GM19455 (cell line): ENCODE measurements around the gene SLC7A6OS.

Experiments
- ATAC-seq: cut with Tn5 transposase; IDR thresholded peaks from one replicate; pipeline ENCODE4 v1.9.1; 2021; ENCODE audit not compliant: unreplicated experiment

Gene SLC7A6OS

DNA sequence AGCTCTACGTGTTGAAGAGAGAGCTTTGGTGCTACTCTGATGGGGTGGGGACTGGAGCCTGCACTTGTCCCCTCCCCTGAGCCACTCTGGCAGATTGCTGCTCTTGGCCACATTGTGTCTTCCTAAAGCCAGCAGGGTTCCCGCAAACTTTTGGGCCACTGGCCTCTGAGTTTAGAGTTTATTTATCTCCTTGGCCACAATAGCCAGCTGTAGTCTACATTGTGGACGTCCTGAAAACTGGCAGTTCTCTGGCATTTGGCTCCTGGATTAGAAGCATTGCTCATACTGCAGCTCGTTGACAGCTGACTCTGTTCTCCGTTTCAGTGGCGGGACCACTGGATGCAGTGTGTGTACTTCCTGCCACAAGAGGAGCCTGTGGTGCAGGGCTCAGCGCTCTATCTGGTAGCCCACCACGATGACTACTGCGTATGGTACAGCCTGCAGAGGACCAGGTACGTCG is 34.6 kb upstream of the SLC7A6OS start:
- ATAC-seq, result no peak

DNA sequence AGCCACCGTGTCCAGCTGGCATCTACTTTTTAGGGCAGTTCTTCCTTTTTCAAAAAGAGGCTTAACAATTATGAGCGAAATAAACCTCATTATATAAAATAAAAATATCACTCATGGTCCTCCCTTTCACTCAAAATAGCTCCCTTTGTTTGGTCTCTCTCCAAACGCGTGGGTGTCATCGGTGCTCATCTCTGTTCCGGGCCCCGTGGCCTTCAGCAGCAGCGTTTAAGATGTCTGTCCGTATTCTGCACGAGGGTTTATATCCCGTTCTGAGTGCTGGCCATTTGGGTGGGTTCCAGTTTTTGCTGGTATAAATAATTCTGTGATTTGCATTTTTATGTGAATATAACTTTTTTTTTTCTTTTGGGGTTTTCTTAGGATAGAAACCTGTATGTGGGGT is 33.5 kb upstream of the SLC7A6OS start:
- no peak for ATAC-seq

DNA sequence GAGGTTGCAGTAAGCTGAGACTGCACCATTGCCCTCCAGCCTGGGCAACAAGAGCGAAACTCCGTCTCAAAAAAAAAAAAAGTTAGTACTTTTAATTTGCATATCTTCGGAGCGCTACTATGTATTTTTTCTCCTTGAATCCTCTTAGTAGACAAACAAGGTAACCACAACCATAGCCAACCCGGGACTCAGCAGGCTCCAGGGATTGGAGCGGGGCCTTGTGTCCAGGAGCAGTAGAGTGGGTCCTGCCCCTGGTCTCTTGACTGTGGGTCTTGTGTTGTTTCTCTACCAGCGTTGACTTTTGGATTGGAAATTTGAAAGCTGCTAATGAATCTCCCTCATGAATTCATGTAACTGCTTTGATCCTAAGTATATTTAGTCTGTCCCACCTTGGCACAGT is 32.4 kb upstream of the SLC7A6OS start:
- no peak for ATAC-seq

DNA sequence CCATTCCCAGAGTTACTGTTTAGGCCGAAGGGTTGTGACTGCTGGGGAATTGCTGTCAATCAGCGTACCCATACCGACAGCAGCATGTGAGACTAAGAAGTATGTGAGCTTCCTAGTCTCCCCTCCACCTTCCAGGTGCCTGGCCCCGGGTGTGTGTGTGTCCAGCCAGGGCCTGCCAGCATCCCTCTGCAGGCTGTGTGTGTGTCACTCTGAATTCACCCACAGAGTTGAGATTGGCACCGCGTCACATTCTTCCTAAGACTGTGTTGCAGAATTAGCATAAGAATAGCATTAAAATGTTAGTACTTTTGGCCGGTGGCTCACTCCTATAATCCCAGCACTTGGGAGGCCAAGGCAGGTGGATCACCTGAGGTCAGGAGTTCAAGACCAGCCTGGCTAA is 31.9 kb upstream of the SLC7A6OS start:
- no peak for ATAC-seq

DNA sequence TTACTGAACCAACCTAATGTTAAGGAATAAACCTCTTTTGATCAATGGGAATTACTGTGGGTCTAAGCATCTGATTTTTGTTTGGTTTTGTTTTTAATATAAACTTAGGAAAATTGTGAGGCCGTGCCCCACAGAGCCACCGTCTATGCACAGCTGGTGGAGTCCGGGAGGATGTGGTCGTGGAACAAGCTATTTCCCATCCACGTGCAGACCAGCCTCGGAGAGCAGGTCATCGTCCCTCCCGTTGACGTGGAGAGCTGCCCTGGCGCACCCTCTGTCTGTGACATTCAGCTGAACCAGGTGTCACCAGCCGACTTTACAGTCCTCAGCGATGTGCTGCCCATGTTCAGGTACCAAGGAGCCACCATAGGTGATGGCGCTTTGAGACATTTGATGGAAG is 28.5 kb upstream of the SLC7A6OS start:
- ATAC-seq, result no peak

DNA sequence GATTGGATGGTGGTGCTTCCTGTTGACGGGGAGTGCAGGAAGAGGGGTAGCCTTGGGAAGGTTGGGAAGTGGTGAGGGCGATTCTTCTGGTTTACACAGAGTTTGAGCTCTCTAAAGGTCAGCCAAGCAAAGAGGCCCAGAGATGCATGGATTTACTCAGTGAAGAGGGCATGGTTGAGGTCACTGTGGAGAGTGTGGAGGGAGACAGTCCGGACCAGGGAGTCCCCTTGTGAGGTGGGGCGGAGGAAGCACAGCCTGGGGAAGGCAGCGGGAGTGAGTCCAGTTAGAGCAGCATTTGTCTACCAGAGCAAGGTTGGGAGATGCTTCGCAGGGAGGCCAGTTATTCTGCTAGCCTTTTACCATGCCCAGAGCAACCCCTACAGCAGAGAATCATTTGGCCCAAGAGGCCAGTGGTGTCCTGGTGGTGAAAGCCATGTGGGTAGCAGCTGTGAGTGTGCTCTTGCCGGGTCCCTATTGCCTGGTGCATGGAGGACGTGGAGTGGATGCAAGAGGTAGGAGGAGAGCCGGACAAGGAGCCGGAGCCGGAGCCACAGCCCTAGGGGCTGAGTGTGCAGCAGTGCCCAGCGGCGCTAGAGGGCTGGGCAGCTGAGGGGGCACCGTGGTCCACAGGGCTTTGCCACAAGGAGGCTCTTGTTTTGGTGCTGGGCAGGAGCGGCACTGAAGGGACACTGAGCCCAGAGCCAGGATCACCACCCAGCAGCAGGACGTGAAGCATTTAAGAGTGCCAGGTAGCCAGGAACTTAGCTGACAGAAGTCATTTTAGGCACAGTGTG is 27.8 kb upstream of the SLC7A6OS start:
- ATAC-seq, result no peak

DNA sequence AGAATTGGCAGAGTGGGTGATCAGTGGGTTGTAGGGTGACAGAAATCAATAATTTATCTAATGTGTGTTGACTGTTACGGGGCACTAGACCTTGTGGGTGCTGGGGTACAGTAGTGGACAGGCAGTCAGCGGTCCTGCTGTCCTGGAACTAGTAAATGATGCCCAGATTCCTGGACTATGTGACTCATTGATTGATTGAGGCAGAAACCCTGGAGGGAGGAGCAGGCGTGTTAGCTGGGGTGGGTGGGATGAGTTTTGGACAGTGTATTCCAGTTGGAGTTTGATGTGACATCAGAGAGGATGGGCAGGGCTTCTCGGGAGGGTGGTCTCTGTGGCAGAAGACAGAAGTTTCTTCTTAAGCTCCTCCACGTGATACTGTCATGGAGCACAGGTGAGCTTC is 24.4 kb upstream of the SLC7A6OS start:
- no peak for ATAC-seq

DNA sequence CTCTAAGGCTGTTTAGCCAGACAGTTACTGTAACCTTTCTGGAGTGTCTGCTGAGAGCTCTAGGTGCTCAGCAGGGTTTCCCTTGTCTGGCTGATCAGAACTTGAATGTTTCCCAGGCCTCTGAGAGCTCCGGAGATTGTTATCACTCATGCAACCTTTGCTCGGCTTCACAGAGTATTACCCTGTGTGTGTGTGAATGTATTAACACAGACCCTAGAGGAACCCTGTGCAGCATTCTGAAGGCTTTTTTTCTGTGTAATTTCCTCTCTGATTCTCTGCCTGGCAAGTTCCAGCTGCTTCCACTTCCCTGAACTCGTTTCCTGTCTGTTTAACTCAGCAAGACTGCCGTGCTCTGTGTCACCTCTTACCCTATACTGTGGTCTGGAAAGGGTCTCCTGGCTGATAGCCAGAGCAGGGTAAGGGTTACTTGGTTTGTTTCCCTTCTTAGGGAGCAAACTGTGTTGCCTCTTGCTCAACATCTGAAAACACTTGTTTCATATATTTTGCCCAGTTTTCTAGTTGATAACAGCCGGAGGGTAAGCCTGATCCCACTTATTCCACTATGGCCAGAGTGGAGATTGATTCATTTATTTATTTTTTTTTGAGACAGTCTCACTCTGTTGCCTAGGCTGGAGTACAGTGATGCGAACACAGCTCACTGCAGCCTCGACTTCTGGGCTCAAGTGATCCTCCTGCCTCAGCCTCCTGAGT is 21.8 kb upstream of the SLC7A6OS start:
- ATAC-seq, result no peak

DNA sequence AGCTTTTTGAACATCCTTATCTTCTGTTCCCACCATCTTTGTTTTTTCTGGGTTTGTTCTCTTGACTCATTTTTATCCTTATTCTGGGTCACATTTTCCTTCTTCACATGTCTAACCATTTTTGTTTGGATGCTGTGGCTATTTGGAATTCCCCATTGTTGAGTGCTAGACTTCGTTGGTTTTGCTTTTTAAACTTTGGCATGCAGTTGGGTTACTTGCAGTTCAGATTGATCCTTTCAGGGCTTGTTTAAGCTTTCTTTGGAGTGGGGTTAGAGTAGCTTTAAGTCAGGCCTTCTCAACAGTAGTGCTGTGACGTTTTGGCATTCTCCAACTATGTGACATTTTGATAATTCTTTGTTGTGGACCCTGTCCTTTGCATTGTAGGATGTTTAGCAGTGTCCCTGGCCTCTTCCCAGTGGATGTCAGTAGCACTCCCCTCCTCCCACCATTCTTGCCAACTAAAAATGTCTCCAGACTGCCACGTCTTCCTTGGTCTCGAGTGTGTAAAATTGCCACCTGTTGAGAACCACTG is 21.2 kb upstream of the SLC7A6OS start:
- ATAC-seq, result no peak

DNA sequence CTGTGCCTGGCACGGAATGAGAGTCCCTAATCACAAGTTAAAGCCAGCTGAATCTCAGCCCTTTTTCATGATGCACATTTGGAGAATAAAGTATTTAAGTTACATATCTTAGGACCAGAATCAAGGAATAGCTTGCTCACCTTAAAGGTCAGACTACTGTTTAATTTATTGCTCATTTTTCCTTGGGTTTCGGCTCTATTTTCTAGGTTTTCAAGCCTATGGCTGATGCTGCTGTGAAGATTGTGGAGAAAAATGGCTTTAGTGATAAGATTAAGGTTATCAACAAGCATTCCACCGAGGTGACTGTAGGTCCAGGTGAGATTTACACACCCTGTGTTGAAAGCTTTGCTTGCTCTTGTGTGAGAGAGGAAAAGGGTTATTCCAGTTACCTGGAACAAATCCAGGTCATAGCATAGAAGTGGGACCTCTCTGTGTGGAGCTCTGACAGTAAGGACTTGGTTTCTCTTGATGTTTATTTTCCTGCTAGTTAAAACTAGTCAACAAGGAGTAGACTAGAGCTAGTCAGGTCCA is 18.2 kb upstream of the SLC7A6OS start:
- no peak for ATAC-seq

DNA sequence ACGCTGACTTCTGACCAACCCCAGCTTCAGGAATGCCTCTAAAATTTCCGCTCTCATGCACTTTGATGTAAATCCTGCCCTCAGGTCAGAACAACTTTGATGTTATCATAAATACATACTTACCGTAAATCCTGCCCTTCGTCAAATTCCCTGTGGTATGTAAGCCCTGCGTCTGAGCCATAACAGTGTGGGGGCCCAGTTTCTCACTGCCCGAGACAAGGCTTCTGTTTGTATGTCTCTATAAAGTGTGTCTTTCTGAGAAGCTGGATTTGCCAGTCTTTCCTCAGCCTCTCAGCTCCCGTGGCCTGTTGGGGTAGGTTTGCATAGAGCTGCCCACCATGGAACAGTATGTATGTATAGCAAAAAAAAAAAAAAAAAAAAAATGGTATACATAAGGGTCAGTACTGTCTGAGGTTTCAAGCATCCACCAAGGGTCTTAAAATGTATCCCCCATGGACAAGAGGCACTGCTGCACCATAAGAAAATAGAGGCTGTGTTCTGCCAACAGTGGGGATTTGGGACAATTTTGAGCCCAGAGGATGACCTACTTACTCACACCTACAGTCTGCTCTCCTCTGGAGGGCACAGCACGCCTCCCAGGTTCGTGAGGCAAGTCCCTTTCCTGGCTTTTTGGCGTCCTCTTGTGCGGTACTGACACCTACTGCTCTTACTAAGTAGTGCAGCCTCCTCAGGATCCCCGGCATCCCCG is 17.6 kb upstream of the SLC7A6OS start:
- ATAC-seq, result no peak

DNA sequence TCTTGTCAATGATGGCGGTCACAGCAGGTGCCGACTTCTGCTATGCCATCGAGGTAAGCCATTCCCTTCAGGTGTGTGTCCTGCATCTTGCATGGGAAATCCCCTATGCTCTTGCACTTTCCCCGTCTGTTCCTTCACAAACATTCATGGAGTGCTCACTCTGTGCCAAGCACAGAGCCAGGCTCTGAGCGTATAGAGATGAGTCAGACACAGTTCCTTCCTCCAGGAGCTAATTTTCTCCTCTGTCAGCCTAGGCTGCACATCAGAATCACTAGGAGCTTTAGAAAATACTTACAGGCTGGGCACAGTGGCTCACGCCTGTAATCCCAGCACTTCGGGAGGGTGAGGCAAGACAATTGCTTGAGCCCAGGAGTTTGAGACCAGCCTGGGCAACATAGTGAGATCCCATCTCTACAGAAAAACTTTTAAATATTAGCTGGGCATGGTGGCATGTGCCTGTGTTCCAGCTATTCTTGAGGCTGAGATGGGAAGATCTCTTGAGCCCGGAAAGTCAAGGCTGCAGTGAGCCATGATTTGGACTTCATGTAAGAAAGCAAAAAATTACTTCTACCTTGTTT is 14.1 kb upstream of the SLC7A6OS start:
- no peak for ATAC-seq

DNA sequence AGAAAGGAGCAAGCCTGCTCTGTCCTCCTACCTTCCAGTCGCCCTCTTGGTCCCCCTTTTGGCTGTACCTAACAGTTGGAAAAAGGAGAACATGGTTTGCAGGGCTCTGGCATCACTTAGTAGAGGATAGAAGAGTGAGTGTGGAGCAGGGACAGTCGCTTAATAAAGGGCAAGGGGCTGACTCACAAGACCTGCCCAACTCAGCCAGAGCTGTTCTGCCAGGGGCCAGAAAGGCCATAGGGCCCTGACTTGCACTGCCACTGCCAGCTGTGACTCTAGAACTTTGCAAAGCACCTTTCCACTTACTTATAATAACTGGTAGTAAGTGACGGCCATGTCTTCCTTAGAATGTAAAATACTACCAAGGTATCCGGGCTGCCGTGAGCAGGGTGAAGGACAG is 13.6 kb upstream of the SLC7A6OS start:
- no peak for ATAC-seq

DNA sequence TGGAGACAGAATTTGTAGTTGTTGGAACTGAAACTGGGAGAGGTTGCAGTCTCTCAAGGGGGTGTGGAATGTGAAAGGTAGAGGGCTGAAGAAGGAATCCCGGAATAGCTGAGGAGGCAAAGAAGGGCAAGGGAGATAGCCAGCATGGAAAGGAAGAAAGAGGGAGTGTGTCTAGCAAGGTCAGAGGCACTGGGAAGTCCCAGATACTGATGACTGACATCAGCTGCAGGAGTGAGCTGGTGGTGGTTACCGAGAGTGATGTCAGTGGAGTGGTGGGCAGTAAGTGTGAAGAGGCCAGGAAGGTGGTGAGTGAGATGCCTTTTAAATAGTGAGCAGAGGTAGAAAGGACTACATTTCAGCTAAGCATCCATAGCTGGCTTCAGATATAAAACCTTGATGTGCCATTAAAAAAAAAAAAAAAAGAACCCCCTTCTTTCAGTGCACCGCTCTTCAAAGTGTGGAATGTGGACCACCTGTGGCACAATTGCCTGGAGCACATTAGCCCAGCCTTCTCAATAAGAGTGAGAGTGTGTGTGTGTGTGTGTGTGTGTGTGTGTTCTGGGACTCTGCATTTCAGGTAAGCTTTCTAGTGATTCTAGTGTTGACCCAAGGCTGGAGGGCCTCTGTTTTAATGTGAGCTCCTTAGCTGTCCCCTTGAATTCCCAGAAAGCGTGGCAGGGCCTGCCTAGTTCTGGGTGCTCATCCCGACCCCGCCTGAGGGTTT is 8.6 kb upstream of the SLC7A6OS start:
- no peak for ATAC-seq

DNA sequence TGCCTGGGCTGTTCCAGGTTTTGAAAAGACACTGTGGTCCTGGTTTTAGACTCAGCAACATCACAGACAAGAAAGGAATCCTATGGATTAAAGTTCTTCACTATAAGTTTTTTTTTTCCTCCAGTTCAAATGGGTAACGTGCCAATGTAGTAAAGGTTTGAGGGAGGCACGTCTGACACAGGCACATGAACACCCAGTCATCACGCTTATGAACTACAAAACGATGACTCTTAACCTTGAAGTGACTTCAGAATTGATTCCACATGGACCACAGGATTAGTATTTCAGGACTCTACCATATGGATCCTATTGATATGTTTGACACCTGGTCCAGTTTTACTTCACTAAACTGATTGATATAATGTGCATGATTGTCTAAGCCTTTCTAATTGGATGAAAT is 2.4 kb upstream of the SLC7A6OS start:
- no peak for ATAC-seq

DNA sequence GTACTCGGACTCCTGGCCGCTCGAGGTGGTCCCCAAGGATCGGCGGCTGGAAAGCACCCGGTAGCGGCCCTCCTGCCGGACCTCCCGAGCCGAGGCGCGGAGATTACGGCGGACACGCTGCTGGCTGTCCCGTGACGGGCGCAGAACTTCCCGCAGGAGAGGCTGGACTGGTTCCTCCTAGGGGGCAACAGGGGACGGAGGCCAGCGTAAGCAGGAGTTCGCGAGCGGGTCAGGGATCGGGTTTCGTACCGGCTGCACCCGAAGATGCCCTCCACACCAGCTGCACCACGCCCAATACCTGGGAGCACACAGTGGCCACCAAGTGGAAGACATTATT is 341 bp downstream of the SLC7A6OS start:
- ATAC-seq, result peak; percentile 7

DNA sequence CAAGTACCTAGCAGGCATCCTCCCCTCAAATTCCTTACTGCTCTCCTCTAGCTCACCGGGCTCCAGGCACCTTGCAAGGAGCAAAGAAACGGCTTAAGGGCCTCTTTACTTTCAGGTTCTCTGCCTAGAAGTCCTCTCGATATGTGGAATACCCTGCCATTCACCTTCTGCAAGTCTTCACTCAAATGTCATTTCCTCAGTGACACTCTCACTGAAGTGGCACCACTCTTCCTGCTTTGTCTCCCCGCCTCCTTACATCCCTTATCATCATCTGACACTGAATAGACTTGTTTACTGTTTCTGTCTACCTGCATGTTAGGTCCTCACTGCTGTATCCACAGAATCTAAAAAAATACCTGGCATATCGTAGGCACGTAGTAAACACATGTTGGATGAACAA is 947 bp downstream of the SLC7A6OS start:
- ATAC-seq, result no peak

DNA sequence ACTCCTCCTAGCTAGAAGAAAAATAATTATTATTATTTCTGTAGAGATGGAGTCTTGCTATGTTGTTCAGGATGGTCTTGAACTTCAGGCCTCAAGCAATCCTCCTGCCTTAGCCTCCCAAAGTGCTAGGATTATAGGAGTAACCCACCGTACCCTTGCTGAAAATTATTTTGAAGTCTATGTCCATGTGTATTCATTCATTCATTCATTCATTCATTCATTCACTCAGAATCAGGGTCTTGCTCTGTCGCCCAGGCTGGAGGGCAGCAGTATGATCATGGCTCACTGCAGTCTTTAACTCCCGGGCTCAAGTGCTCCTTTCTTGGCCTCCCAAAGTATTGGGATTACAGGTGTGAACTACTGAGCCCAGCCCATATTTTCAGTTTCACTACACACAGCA is 4.1 kb downstream of the SLC7A6OS start:
- no peak for ATAC-seq

DNA sequence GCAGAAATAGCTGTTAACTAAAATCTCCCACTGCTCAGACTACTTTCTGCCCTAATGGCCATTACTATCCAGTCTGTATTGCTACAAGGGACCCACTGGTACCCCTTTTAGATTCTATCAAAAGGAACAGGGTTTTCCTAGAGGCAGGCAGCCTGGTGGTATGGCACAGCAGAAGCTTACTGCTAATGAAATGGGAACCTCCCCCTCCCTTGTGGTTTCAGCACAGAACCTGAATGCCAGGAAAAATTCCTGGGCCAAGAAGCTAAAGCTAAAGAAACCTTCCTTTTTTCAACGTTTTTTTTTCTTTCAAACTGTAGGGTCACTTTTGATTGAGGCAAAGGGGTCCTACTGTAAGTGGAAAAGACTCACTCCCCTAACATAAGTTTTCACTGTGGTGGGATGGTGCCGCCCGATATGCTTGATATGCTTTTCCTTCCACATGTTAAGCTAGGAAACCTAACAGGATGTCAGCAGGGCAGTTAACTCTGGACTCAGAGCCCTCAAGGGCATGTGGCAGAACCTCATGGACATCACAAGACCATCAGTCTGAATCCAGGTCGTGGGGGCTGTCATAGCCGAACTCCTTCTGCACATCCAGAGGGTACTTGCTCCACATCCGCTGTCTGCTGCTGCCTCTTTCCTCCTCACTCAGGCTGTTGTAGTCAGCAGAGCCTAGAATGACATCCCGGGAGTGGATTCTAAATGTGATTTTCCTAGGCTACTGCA is 9.8 kb downstream of the SLC7A6OS start:
- ATAC-seq, result no peak
